ENCODE results near the gene NUDT1.

Gene NUDT1

GRCh38 chr7:2281541-2281940 lies 39.5 kb downstream of the NUDT1 start:
- Histone ChIP-seq H2AK5ac (ENCODE audit: low read length) (no peak overlapping the region), H3K4me3 (ENCODE audit: low read depth, low read length) (no peak overlapping the region), H3K27me3 (ENCODE audit: insufficient read depth, low read length) (no peaks in the 10 kb centered on the region), H3K23ac (ENCODE audit: low read length) (no peak overlapping the region), H4K91ac (ENCODE audit: low read depth, low read length) (no peak overlapping the region), H4K12ac (ENCODE audit: low read depth, low read length) (no peak overlapping the region), H2BK120ac (ENCODE audit: insufficient read depth, low read length, poor library complexity) (no peak overlapping the region), H3K9me3 (ENCODE audit: insufficient read depth, low read depth, low read length) (no peaks in the 10 kb centered on the region), H3K79me2 (ENCODE audit: control insufficient read depth, insufficient read depth, low read length, poor library complexity) (no peaks in the 10 kb centered on the region), H4K8ac (ENCODE audit: low read depth, low read length) (no peak overlapping the region), H3K4me2 (ENCODE audit: low read length) (no peak overlapping the region), H3K79me1 (ENCODE audit: low read length) (no peaks in the 10 kb centered on the region), H3K36me3 (ENCODE audit: control insufficient read depth in 1 of 2, insufficient read depth in 2 of 2, low read length in 2 of 2) (peaks cover 3 to 4% of the 10 kb centered on the region in 2 experiments), H2BK5ac (ENCODE audit: low read depth, low read length, poor library complexity) (no peak overlapping the region), H3K18ac (ENCODE audit: low read length) (no peak overlapping the region), H3K9ac (ENCODE audit: low read length) (no peak overlapping the region), H2BK12ac (ENCODE audit: low read length) (no peak overlapping the region), H2AFZ (ENCODE audit: insufficient read depth, low read length, poor library complexity) (no peak overlapping the region), H3K4ac (ENCODE audit: low read depth, low read length) (no peak overlapping the region), H3K27ac (ENCODE audit: low read depth, low read length) (no peak overlapping the region), H3K4me1 (ENCODE audit: control insufficient read depth in 1 of 2, insufficient read depth in 2 of 2, low read length in 2 of 2) (peaks cover 0 to 2% of the 10 kb centered on the region in 2 experiments), H3K14ac (ENCODE audit: low read length) (no peak overlapping the region)
- no CpG with 5 or more reads among the region's 9 CpGs for WGBS (ENCODE audit: extremely low coverage, insufficient coverage, insufficient read length)
- DNase-seq, result no peak

- peaks cover 0 to 2% of the 10 kb centered on the region in 2 experiments for H3K4me1 ChIP-seq (ENCODE audit: control insufficient read depth in 1 of 2, insufficient read depth in 2 of 2, low read length in 2 of 2)
- H3K27me3 ChIP-seq (ENCODE audit: insufficient read depth, low read length), result no peaks in the 10 kb centered on the region
- WGBS (ENCODE audit: extremely low coverage, insufficient coverage, insufficient read length), result no CpG with 5 or more reads among the region's 14 CpGs
- no peaks in the 10 kb centered on the region for H3K79me2 ChIP-seq (ENCODE audit: control insufficient read depth, insufficient read depth, low read length, poor library complexity)
- H2AFZ ChIP-seq (ENCODE audit: insufficient read depth, low read length, poor library complexity), result no peak overlapping the region
- no peak overlapping the region for H3K27ac ChIP-seq (ENCODE audit: low read depth, low read length)
- H3K14ac ChIP-seq (ENCODE audit: low read length), result no peak overlapping the region
- no peak overlapping the region for H2BK12ac ChIP-seq (ENCODE audit: low read length)
- H4K91ac ChIP-seq (ENCODE audit: low read depth, low read length), result no peak overlapping the region
- peaks cover 3 to 4% of the 10 kb centered on the region in 2 experiments for H3K36me3 ChIP-seq (ENCODE audit: control insufficient read depth in 1 of 2, insufficient read depth in 2 of 2, low read length in 2 of 2)
- H4K8ac ChIP-seq (ENCODE audit: low read depth, low read length), result no peak overlapping the region
- no peak overlapping the region for H2BK5ac ChIP-seq (ENCODE audit: low read depth, low read length, poor library complexity)
- H4K12ac ChIP-seq (ENCODE audit: low read depth, low read length), result no peak overlapping the region
- H3K9ac ChIP-seq (ENCODE audit: low read length), result no peak overlapping the region
- no peak overlapping the region for H3K23ac ChIP-seq (ENCODE audit: low read length)
- no peak for DNase-seq
- no peak overlapping the region for H3K4me3 ChIP-seq (ENCODE audit: low read depth, low read length)
- H3K9me3 ChIP-seq (ENCODE audit: insufficient read depth, low read depth, low read length), result no peaks in the 10 kb centered on the region
- no peak overlapping the region for H3K18ac ChIP-seq (ENCODE audit: low read length)
- no peak overlapping the region for H2AK5ac ChIP-seq (ENCODE audit: low read length)
- H3K4me2 ChIP-seq (ENCODE audit: low read length), result no peak overlapping the region
- H3K79me1 ChIP-seq (ENCODE audit: low read length), result no peaks in the 10 kb centered on the region
- no peak overlapping the region for H2BK120ac ChIP-seq (ENCODE audit: insufficient read depth, low read length, poor library complexity)
- H3K4ac ChIP-seq (ENCODE audit: low read depth, low read length), result no peak overlapping the region
Observed at GRCh38 chr7:2282185-2282751, 40.2 kb downstream of the NUDT1 start.

DNA sequence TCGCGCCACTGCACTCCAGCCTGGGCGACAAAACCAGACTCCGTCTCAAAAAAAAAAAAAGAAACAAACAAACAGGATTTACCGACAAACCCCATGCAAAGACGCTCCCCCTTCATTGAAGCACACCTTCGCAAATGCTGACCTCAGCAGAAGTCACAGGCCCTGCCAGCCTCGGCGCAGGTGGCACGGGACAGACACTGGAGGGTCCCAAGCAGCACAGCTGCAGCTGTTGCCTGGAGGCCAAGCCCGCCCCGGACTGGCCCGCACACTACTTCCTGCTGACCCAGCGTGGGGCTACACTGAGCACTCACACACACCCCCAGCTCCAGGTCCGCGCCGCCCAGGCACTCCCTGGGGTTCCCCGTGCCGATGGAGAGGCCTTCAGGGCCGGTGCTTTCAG lies 41.0 kb downstream of the NUDT1 start:
- Histone ChIP-seq H3K18ac (ENCODE audit: low read length) (peak overlapping the region; percentile 33), H3K4ac (ENCODE audit: low read depth, low read length) (no peak overlapping the region), H3K23ac (ENCODE audit: low read length) (no peak overlapping the region), H4K8ac (ENCODE audit: low read depth, low read length) (no peak overlapping the region), H2BK120ac (ENCODE audit: insufficient read depth, low read length, poor library complexity) (no peak overlapping the region), H2BK12ac (ENCODE audit: low read length) (no peak overlapping the region), H3K27me3 (ENCODE audit: insufficient read depth, low read length) (no peaks in the 10 kb centered on the region), H3K79me1 (ENCODE audit: low read length) (no peaks in the 10 kb centered on the region), H3K4me1 (ENCODE audit: control insufficient read depth in 1 of 2, insufficient read depth in 2 of 2, low read length in 2 of 2) (no peaks in the 10 kb centered on the region), H3K9me3 (ENCODE audit: insufficient read depth, low read depth, low read length) (no peaks in the 10 kb centered on the region), H3K4me3 (ENCODE audit: low read depth, low read length) (no peak overlapping the region), H3K79me2 (ENCODE audit: control insufficient read depth, insufficient read depth, low read length, poor library complexity) (no peaks in the 10 kb centered on the region), H3K36me3 (ENCODE audit: control insufficient read depth in 1 of 2, insufficient read depth in 2 of 2, low read length in 2 of 2) (peaks cover 0 to under 1% of the 10 kb centered on the region in 2 experiments), H2BK5ac (ENCODE audit: low read depth, low read length, poor library complexity) (no peak overlapping the region), H4K91ac (ENCODE audit: low read depth, low read length) (no peak overlapping the region), H3K9ac (ENCODE audit: low read length) (no peak overlapping the region), H2AFZ (ENCODE audit: insufficient read depth, low read length, poor library complexity) (no peak overlapping the region), H3K14ac (ENCODE audit: low read length) (no peak overlapping the region), H3K4me2 (ENCODE audit: low read length) (no peak overlapping the region), H3K27ac (ENCODE audit: low read depth, low read length) (no peak overlapping the region), H4K12ac (ENCODE audit: low read depth, low read length) (no peak overlapping the region), H2AK5ac (ENCODE audit: low read length) (no peak overlapping the region)
- no peak for DNase-seq
- no CpG with 5 or more reads among the region's 20 CpGs for WGBS (ENCODE audit: extremely low coverage, insufficient coverage, insufficient read length)

DNA sequence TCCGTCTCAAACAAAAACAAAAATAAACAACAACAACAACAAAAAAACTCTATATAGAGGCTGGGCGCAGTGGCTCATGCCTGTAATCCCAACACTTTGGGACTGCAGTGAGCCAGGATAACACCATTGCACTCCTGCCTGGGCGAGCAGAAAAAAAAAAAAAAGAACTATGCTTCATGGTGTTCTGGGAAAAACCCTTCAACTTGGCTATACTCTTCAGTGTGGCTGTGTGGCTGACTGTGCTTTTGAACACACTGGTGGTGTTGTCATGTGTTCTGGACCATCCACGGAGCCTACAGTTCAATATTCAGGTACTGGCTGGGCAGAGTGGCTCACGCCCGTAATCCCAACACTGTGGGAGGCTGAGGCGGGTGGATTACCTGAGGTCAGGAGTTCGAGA lies 45.7 kb downstream of the NUDT1 start:
- peaks cover 3 to 8% of the 10 kb centered on the region in 2 experiments for H3K36me3 ChIP-seq (ENCODE audit: control insufficient read depth in 1 of 2, insufficient read depth in 2 of 2, low read length in 2 of 2)
- no peaks in the 10 kb centered on the region for H3K27me3 ChIP-seq (ENCODE audit: insufficient read depth, low read length)
- no peak for DNase-seq
- no peak overlapping the region for H4K8ac ChIP-seq (ENCODE audit: low read depth, low read length)
- H2AFZ ChIP-seq (ENCODE audit: insufficient read depth, low read length, poor library complexity), result no peak overlapping the region
- WGBS (ENCODE audit: extremely low coverage, insufficient coverage, insufficient read length), result no CpG with 5 or more reads among the region's 8 CpGs
- H3K27ac ChIP-seq (ENCODE audit: low read depth, low read length), result no peak overlapping the region
- no peak overlapping the region for H3K14ac ChIP-seq (ENCODE audit: low read length)
- no peak overlapping the region for H4K91ac ChIP-seq (ENCODE audit: low read depth, low read length)
- no peak overlapping the region for H3K4ac ChIP-seq (ENCODE audit: low read depth, low read length)
- no peak overlapping the region for H2BK5ac ChIP-seq (ENCODE audit: low read depth, low read length, poor library complexity)
- peaks cover 4% of the 10 kb centered on the region for H3K9me3 ChIP-seq (ENCODE audit: insufficient read depth, low read depth, low read length)
- no peak overlapping the region for H4K12ac ChIP-seq (ENCODE audit: low read depth, low read length)
- H2BK120ac ChIP-seq (ENCODE audit: insufficient read depth, low read length, poor library complexity), result no peak overlapping the region
- H3K4me1 ChIP-seq (ENCODE audit: control insufficient read depth in 1 of 2, insufficient read depth in 2 of 2, low read length in 2 of 2), result no peaks in the 10 kb centered on the region
- no peak overlapping the region for H3K4me2 ChIP-seq (ENCODE audit: low read length)
- no peaks in the 10 kb centered on the region for H3K79me1 ChIP-seq (ENCODE audit: low read length)
- no peak overlapping the region for H2BK12ac ChIP-seq (ENCODE audit: low read length)
- H3K9ac ChIP-seq (ENCODE audit: low read length), result no peak overlapping the region
- H2AK5ac ChIP-seq (ENCODE audit: low read length), result no peak overlapping the region
- no peak overlapping the region for H3K4me3 ChIP-seq (ENCODE audit: low read depth, low read length)
- no peaks in the 10 kb centered on the region for H3K79me2 ChIP-seq (ENCODE audit: control insufficient read depth, insufficient read depth, low read length, poor library complexity)
- H3K23ac ChIP-seq (ENCODE audit: low read length), result no peak overlapping the region
- no peak overlapping the region for H3K18ac ChIP-seq (ENCODE audit: low read length)

Data from trophoblast cell (in vitro differentiated cells and primary cell).